HT1080 (cell line): ENCODE measurements around the gene EOLA2. TPM values are rescaled to one million over a fixed set of nuclear protein-coding genes. Genes with fewer than 3 reads are reported as not detected.
"Not testable (repeated sequence)": the region's sequence is repeated elsewhere in the genome, so short reads cannot be mapped to it uniquely, and the experiment has no call there.

ENCODE experiments used
- DNase-seq: peaks from one replicate; pipeline ENCODE4 v3.0.0-alpha.2; 2015; ENCODE audit warnings: low read depth
- total RNA-seq: library from RNA; depleted of rRNA; stranded (reverse); fragments of >200 nt; shearing (Covaris generic); gene quantifications from 2 replicates; pipeline ENCODE4 v1.2.3, GENCODE V29; 2014

The EOLA2 gene
- total RNA-seq, 1 experiment from 2014 or later: 24.5 TPM

DNA sequence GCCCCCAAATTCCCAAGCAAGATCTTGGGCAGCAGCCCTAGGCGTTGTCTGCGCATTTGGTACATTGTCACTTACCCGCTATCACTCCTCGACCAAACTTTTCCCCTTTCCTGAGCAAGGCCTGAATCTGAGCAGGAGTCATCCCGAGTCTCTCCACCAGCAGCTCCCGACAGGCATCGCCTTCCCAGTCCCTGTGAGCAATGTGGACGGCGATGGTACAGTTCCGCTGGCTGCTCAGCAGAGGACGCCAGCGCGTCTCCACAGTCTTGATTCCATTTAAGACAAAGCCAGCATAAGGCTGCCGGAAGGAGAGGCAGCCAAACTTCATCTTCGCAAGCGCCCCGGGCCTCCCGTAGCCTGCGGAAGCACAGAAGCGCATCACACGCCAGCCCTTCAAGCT lies 4.7 kb downstream of the EOLA2 start:
- DNase-seq: not testable (repeated sequence)

DNA sequence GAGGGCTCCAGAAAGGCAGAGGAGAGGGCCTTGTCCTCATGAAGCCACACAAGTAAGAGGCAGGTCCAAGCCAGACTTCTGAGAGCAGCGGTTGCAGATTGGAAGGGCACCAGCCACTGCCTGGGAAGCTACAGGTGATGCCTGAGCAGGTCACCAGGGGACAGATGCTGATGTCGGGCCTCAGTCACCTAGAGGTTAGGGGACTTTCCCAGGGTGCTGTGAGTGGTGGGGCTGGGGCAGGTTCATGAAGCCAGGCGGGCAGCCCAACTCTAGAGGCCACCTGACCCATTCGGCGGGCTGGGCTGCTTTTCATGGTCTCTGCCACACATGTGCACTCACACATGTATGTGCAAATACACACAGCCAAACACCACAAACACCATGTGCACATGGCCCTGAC lies 5.3 kb downstream of the EOLA2 start:
- DNase-seq: not testable (repeated sequence)

DNA sequence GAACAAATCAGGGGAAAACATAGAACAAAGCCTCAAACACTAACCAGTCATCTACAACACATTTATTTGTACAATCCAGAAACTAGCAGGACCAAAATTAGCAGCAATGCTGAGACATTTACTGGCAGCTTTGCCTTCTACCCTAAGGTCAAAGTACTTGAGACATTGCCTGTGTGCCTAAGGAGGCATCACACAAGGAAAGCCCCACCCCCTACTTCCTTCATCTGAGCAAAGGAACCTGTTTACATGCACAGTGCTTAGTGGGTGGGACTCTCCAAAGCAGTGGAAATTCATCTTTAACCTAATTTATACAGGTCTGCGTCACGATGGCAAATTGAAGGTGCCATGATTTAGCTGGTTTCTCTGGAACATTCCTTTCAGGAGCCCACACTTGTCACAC lies 6.1 kb downstream of the EOLA2 start:
- DNase-seq: not testable (repeated sequence)

DNA sequence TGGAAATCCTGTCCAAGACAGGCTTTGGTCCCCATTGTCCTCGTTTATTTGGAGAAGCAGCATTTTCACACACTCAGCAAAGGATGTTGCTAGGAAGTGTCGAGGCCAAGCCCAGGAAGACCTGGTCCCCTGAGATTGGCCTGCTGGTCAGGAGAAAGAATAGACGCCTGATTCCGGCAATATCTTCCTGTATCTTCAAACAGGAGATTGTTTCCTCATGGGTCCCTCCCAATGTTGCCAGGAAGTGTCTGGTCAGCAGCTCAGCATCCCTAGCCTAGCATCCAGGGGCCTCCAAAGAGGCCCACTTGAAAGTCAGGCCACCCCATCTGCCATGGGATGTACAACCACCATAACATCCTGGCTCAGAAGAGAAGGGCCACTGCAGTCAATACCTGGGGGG lies 6.9 kb downstream of the EOLA2 start:
- not testable (repeated sequence) for DNase-seq

DNA sequence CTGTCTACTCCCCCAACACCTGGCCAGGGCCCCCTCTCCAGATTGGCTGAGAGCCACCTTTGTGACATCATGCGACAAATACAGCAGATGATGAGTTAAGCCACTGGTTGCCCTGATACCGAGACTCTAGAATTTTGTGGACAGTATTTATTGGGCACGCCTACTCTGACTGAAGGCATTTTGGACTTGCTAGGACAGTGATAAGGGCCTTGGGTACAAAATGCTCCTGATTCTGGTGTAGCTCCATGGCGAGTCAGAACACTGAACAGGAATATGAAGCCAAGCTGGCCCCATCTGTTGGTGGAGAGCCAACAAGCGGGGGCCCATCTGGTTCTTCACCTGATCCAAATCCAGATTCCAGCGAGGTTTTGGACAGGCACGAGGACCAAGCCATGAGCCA lies 8.9 kb downstream of the EOLA2 start, which contains the start of gene HSFX4:
TSS of gene HSFX4 (plus strand) at position 174 of the 400 bp plus-strand sequence. CDS start at position 246, 72 bp downstream.
- DNase-seq: not testable (repeated sequence)

DNA sequence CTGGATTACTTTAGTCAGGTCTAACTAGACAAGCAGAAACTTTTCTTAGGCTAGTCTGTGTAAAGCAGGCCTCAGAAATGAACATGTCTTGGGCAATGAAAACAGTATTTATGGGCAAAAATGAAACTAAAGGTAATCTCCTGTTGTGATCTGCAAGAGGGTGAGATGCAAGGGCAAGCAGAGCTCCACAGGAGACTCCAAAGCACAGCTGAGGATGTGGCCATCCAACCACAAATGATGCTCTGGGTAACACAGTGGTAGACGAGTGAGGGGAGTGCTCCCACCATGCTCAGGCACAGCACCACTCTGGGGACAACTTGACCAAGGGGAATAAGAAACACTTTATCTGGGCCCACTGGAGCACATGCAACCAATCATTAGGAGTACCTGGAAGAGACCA lies 9.7 kb downstream of the EOLA2 start:
- not testable (repeated sequence) for DNase-seq

DNA sequence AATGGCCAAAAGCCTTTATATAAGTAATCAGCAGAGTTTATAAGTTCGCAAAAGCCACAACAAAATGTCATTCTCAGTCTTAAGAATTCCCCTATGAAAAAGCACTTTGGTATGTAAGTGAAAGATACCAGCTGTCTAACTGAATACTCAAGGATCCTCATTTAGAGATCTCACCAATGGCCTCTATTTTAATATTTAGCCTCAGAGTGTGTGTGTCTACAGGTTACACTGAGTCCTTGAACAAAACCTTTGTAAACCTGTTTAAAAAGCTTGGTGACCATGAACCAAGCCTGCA lies 10.4 kb downstream of the EOLA2 start:
- DNase-seq: not testable (repeated sequence)

DNA sequence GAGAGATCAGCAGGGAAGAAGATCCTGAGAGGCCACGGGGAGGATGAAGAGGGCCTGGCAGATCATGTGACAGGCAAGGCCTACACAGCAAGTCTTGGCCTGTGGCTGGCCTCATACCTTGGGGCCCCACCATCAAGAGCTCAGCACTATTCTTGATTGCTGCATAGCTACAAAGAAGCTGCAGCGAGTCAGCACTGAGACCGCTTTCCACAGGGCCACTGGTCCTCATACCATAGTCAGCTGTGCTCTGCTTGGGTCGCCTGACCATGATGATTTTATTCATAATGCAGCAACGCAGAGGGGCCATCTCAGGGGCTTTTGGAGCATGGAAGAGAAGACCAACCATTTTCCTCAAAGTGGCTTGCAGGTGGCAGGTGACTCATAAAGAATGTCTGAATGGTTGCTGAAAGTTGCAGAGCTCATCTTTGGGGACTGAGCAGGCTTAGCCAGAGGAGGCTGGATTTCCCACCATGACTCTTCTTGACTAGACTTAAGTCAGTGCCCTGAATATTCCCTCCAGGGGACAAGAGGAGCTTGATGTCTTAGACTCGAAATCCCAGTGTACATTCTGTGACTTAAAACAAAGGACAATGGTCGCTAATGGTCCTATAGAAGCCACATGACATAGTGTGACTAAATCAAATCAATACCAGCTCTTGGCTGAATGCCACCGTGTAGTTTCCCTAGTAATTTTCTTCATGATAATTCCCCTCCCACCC lies 10.9 kb downstream of the EOLA2 start:
- not testable (repeated sequence) for DNase-seq

DNA sequence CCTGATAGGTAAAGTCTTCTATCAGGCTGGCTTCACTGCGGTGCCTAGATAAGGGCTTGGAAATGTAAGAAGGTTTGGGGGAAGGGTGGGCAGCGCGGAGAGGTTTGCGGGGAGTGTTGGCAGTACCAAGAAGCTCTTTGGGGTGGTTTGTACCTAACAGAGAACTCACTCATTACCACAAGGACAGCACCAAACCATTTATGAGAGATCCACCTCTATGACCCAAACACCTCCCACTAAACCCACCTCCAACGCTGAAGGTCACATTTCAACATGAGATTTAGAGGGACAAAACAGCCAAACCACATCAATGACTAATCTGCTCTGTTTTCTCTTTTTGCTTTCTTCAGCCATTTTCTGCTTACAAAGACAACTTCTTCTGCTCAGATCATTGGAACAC lies 13.9 kb downstream of the EOLA2 start:
- not testable (repeated sequence) for DNase-seq

DNA sequence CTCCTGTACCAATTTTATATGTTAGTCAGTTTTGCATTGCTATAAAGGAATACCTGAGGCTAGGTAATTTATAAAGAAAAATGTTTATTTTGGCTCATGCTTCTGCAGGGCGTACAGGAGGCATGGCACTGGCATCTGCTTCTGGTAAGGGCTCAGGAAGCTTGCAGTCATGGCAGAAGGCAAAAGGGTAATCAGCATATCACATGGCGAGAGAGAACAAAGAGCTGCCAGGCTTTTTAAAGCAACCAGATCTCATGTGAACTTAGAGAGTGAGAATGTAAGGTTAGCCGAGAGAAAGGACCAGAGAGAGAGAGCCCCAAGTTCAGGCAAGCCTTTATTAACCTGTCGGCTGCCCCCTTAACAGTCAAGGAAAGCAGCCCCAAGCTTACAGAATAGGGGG lies 14.5 kb downstream of the EOLA2 start:
- DNase-seq: not testable (repeated sequence)

DNA sequence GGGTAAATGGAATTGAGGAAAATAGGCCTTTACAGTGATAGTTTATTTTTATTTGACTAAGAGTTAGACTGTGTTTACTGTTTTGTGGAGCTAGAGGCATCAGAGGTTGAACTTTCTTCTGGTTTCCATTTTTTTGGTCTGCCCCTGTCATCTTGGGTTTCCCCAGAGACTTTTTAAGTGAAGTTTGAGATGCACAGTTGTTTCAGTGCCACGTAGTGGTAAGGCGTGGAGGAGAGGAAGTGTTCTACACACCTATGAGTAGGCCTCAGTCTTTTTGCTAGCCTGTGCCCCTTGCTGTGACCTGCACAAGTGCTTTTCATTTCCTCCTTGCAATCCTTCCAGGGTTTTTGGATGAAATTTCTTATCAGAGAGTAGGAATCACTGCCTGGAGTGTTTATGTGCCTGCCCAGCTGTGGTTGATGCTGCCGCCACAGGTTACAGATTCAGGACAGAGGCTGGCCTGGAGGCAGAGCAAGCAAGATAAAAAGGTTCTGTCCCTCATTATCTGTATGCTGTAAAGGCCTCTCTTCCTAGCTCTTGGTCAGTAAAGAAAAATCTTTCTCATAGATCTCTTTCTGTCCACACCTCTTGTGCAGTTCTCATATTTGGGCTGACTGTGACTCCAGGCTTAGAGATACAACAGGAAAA lies 21.4 kb downstream of the EOLA2 start:
- DNase-seq: no peak

DNA sequence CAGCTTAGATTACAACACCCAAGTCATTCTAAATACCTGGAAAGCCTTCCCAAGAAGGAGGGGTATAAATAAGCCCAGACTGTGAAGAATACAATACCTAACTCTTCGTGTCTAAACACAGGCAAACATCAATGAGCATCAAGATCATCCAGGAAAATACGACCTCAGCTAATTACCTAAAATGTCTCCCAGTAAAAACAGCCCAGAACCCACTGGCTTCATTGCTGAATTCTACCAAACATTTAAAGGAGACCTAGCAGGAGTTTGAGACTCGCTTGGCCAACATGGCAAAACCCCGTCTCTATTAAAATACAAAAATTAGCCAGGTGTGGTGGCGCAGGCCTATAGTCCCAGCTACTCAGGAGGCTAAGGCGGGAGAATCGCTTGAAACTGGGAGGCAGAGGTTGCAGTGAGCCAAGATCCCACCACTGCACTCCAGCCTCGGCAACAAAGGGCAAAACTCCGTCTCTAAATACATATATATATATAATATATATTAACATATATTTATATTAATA lies 28.1 kb downstream of the EOLA2 start:
- DNase-seq: no peak

DNA sequence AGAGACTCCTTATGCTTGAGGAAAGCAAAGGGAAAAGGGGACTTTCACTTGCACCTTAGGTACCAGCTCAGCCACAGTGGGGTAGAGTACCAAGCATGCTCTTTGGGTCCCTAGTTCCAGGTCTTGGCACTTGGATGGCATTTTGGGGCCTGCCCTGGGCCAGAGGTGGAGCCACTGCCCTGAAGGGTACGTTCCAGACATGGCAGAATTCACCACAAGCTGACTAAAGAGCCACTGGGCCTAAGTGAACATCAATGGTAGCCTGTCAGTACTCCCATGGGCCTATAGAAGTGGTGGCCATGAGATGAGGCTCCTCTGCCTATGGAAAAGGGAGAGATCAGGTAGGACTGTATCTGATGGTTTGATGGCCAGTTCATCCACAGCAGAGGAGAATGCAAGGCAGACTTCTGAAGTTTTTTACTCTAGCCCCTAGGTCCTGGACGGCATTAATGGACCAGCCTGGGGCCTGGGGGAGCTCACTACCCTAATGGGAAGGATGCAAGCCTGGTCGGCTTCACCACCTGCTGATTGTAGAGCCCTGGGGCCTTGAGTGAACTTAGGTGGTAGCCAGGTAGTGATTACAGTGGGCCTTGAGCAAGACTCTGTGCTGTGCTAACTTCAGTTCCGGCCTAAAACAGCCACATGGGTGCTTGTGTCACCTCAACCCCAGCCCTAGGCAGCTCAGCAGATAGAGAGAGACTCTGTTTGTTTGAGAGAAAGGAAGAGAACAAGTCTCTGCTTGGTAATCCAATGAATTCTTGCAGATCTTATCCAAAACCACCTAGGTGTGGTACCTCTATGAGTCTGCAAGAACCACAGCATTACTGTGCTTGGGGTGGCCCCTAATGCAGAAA lies 28.7 kb downstream of the EOLA2 start:
- DNase-seq: no peak

DNA sequence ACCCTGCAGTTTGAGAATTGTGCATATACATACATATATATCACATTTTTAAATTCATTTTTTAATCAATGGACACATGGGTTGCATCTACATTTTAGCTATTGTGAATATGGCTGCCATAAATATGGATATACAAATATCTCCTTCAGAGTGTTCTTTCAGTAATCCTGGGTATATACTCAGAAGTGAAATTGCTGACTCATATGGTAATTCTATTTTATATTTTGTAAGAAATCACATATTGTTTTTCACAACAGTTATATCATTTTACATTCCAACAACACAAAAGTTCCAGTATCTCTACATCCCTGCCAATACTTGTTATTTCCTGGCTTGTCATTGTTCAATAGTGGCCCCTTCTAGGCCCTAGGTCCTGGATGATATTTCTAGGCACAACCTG lies 29.6 kb downstream of the EOLA2 start:
- DNase-seq: no peak

DNA sequence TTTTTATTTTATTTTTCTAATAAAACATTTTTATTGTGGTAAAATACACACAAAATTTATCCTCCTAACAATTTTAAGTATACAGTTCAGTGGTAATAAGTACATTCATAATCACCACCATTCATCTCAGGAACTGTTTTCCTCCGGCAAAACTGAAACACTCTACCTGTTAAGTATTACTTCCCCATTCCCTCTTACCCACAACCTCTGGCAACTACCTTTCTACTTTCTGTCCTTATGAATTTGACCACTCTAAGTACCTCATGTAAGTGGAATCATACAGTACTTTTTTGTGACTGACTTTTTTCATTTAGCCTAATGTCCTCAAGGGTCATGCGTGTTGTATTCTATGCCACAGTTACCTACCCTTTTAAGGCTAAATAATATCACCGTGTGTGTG lies 30.0 kb downstream of the EOLA2 start:
- DNase-seq: no peak

DNA sequence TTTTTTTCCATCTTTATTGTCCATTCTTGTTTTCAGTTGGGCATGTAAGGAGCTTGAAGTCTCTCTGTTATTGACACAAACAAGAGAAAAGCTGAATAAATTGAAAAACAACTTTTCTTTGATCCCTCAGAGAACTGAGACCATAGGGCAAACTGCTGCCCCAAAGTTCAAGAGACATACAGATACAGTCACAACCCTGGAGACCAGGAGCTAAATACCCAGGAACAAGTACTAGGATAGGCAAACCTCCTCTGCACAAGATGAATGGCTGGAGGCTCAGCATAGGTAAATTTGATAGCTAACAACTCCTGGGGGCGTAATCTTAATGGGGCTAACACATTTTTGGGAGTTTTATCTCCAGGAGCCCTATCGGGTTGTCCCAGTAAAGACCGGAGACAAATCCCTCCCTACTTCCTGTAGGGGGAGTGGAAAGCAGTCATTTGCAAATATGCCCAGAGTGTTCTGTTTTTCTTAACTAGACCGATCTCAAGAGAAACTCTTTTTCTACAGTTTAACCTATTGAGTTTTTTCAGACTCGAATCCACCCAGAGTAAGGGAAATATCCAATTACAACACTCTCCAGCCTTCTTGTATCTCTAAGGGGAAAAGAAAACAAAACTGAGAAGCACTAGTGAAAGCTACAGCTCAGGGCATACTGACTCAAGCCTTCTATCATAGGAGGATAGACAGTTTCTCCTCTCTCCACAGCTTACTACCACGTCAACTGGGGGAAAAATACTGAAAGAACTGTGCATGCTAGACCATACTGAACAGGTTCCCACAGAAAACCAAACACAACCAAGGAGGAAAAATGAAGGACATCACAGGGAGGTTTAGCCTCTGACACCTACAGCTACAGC lies 34.2 kb downstream of the EOLA2 start:
- peak; percentile 5 for DNase-seq

DNA sequence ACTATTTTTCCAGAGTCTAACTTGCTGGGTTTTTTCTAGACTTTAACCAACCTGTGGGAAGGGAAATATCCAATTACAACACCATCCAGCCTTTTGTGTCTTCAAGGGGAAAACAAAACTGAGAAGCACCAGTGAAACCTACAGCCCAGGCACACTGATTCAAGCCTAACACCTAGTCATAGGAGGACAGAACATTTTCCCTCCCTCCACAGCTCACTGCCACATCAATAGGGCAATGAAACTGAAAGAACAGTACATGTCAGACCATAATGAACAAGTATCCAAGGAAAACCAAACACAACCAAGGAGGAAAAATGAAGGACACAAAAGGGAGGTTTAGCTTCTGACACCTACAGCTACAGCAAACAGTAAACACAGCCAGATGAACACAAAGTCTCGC lies 39.7 kb downstream of the EOLA2 start:
- no peak for DNase-seq

DNA sequence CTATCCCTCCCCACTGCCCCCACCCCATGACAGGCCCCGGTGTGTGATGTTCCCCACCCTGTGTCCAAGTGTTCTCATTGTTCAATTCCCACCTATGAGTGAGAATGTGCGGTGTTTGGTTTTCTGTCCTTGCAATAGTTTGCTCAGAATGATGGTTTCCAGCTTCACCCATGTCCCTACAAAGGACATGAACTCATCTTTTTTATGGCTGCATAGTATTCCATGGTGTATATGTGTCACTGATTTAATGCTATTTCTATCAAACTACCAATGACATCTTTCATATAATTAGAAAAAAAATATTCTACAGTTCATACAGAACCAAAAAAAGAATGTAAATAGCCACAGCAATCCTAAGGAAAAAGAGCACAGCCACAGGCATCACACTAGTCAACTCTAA lies 47.5 kb downstream of the EOLA2 start:
- DNase-seq: not testable (repeated sequence)
